GM10266 (cell line): ENCODE results near the gene HES5.

Experiments used
- DNase-seq: peaks from one replicate; pipeline ENCODE4 v3.0.0; 2012; ENCODE audit errors: extremely low spot score
- TF ChIP-seq, protein P1 (sequence below): IDR thresholded peaks from 2 replicates; pipeline ENCODE4 v1.5.1; 2012; ENCODE audit warnings: mild to moderate bottlenecking, low read depth; ENCODE audit not compliant: control insufficient read depth, insufficient read depth; ENCODE audit errors: missing control alignments

The HES5 gene

DNA sequence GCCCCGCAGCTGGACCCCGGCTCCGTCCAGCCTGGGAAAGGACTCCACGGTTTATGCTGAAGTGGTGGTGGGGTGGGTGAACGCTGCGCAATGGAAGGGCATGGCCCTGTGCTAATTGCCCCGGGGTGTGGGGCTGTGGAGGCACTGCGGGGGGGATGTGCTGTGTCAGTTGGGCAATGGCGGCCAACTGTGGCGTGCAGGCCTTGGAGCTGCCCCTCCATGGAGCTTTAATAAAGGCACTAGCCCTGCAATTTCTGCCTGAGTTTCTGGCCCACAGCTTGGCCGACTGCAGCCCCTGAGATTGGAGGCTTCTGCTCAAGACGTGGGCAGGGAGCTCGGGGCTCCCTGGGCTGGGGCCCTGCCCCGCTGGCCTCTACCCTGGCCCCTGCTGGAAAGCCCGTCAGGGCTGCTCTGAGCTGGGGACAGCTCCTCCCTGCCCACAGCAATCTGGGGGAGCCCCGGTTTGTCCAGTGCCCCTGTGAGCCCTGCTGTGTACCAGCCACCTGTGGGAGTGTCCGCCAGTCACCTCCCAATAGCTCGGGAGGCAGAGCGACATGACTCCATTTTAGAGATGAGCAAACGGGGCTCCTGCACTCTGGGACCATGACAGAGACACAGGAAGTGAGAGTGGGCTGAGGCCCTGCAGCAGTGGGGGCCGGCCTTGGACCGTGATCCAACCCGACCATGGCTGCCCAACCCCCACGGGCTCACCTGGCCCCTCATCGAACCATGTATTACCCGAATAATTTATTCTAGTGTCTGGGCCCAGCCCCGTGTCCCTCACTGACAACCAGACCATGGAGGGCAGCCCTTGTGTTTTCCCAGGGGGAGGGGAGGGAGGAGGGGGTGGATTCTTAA, 17.4 kb upstream of the HES5 start:
- peak; percentile 79 for DNase-seq

DNA sequence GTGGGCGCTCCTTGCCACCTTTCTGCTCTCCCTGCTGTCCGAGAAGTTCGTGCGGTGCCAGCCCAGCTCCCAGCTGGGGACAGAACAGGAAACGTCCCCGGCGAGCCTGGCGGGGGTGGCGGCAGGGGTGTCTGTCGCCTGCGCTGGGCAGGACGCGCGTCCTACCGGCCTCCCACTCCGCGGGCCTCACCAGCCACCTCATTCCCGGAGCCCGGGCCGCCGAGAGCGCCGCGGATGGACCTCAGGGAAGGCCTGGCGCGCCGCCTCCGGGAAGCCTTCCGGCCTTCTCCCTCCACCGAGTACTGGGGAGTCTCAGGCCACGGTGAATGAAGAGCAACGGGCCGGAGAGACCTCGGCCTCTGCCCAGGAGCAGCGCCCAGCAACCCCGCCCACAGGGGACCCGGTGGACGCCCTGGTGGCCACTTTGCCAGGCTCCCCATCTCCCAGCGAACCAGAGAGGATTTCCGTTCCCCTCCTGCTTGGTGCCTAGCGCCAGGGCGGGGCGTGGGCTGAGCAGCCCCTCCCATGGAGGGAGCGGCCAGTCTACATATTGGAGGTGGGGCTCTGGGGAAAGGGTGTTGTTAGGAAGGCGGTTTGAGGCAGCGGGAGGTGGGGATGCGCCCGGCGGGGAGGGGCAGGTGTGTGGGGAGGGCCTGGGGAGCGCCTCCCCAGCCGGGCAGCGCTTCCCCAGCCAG, 16.6 kb upstream of the HES5 start:
- TF ChIP-seq, protein P1, sequence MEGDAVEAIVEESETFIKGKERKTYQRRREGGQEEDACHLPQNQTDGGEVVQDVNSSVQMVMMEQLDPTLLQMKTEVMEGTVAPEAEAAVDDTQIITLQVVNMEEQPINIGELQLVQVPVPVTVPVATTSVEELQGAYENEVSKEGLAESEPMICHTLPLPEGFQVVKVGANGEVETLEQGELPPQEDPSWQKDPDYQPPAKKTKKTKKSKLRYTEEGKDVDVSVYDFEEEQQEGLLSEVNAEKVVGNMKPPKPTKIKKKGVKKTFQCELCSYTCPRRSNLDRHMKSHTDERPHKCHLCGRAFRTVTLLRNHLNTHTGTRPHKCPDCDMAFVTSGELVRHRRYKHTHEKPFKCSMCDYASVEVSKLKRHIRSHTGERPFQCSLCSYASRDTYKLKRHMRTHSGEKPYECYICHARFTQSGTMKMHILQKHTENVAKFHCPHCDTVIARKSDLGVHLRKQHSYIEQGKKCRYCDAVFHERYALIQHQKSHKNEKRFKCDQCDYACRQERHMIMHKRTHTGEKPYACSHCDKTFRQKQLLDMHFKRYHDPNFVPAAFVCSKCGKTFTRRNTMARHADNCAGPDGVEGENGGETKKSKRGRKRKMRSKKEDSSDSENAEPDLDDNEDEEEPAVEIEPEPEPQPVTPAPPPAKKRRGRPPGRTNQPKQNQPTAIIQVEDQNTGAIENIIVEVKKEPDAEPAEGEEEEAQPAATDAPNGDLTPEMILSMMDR: peak; percentile 7
- DNase-seq: peak; percentile 93

More for the DNA sequence above, 17.4 kb upstream of the HES5 start:
- TF ChIP-seq, protein P1: no peak

DNA sequence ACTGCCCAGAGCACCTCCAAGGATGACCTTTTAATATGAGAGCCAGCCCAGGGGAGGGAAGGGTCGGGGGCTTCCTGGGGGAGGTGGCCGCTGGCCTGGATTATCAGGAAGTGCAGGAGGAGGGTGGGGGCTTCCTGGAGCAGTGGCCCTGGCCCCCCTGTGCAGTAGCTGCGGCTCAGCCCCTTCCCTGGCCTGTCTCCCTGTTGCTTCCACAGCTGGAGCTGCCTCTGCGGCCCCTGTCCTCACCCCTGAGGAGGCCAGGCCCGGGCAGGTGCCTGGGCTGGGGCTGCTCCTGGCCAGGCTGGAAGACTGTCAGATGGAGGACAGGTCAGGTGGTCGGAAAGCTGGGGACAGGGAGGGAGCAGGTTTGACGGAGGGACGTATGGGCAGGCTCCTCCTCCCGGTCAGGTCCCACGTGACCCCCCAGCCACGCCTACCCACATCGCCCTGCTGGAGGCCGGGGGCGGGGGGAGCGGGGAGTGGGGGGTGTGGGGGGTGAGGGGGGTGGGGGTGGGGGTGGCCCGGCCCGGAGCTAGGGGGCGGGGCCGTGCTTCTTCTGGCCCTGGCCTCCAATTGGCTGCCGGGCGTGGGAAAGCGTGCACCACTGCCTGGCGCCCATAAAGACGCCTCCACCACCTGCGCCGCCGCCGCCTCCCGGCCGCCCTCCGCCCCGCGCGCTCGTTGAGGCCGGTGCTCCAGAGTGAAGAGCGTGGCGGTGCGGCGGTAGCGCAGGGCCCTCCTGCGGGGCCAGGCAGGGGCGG, 15.9 kb upstream of the HES5 start:
- TF ChIP-seq, protein P1: no peak
- peak; percentile 98 for DNase-seq

DNA sequence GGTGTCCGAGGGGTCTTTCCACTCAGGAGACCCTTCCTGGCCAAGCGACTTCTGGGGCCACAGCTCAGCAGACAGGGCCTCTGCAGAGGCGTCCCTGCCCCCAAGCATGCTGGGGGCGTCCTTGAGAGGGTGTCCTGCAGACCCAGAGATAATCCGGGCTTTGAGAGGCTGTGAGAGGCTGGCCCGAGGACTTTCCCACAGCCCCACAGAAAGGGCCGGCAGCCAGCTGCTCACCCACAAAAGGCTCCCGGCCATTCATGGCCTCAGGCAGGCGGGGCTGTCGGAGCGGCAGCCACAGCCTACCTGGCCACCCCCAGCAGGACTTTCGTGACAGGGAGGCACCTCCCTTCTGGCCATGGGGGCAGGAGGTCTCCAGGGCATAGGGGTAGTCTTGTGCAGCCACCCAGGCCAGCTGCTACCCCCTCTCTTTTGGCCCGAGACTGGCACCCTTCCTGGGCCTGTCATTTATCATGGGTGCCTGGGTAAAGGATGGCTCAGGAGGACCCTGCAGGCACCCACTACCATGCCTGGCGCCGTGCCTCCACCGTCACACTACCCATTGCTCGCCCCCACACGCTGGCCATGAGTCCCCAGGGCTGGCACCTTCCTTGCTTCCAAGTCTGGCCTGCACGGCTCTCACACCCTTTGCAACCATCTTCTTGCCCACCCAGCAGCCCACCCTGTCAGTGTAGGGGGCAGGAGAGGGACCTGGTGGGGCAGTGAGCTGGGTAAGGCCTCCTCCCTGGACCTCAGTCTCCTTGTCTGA, 15.0 kb upstream of the HES5 start:
- TF ChIP-seq, protein P1: no peak
- no peak for DNase-seq

DNA sequence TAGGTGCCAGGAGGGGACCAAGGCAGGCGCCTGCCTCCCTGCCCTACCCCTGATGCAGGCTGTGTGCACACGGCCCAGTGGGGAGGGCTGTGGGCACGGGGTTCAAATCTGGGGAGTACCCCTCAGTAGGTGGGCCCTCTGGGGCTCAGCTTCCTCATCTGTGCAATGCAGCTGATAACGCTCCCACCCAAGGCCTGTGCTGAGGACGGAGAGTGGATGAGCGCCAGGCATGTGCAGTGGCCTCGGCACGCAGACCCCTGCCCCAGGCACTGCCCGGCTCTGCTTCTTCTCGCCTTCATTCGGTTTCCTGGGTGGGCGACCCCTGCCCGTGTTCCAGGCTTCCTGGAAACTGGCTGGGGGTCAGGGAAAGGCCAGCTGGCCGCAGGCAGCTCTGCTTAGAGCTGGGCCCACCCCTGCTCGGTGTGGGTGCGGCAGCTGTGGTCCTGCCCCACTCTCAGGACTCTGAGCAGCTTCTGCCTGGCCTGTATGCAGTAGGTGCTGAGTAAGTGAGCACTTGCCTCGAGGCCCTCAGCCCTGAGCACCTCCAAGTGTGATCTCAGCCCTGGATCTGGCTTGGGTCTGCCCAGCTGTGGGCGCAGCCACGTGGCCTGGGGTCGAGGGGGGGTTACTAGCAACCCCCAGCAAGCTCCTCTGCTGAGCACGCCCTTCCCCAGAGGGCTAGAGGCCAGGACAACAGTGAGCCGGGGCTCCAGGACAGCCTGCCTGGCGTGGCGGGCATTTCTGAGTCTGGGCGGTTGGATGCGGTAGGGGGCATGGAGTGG, 14.2 kb upstream of the HES5 start:
- TF ChIP-seq, protein P1: no peak
- no peak for DNase-seq

DNA sequence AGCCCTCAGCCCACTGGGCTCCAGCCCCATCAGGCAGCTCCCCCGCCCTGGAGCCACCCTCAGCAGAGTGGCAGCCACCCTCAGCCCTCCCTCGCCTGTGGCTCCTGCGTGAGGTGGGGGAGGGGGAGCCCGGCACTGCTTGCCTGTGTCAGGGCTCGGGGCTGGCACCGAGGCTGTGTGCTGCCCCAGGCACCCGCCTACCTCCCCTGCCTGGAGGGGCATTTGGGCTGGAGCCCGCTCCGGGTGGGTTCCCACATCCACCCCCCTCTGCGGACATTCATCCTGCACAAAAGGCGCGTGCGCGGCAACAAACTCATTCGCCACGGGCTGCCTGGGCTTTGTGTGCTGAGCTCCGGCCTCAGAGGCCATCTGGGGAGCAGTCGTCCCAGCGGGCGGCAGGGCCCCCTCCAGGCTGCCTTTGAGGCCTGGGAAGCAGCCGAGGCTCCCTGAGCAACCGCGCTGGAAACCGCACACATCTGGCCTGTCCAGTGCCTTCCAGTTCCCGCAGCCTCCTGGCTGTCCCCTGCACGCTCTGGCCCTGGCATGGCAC, 13.6 kb upstream of the HES5 start:
- TF ChIP-seq, protein P1: no peak
- no peak for DNase-seq
